Measurements from ENCODE around the gene USP24.
A peak's percentile ranks its signal among the peaks of the same experiment; 100 is the strongest.

USP24 gene, protein sequence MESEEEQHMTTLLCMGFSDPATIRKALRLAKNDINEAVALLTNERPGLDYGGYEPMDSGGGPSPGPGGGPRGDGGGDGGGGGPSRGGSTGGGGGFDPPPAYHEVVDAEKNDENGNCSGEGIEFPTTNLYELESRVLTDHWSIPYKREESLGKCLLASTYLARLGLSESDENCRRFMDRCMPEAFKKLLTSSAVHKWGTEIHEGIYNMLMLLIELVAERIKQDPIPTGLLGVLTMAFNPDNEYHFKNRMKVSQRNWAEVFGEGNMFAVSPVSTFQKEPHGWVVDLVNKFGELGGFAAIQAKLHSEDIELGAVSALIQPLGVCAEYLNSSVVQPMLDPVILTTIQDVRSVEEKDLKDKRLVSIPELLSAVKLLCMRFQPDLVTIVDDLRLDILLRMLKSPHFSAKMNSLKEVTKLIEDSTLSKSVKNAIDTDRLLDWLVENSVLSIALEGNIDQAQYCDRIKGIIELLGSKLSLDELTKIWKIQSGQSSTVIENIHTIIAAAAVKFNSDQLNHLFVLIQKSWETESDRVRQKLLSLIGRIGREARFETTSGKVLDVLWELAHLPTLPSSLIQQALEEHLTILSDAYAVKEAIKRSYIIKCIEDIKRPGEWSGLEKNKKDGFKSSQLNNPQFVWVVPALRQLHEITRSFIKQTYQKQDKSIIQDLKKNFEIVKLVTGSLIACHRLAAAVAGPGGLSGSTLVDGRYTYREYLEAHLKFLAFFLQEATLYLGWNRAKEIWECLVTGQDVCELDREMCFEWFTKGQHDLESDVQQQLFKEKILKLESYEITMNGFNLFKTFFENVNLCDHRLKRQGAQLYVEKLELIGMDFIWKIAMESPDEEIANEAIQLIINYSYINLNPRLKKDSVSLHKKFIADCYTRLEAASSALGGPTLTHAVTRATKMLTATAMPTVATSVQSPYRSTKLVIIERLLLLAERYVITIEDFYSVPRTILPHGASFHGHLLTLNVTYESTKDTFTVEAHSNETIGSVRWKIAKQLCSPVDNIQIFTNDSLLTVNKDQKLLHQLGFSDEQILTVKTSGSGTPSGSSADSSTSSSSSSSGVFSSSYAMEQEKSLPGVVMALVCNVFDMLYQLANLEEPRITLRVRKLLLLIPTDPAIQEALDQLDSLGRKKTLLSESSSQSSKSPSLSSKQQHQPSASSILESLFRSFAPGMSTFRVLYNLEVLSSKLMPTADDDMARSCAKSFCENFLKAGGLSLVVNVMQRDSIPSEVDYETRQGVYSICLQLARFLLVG (N-terminal part only)
- 142 to 276 (median 184) reads per million in 17 experiments for total RNA-seq

DNA sequence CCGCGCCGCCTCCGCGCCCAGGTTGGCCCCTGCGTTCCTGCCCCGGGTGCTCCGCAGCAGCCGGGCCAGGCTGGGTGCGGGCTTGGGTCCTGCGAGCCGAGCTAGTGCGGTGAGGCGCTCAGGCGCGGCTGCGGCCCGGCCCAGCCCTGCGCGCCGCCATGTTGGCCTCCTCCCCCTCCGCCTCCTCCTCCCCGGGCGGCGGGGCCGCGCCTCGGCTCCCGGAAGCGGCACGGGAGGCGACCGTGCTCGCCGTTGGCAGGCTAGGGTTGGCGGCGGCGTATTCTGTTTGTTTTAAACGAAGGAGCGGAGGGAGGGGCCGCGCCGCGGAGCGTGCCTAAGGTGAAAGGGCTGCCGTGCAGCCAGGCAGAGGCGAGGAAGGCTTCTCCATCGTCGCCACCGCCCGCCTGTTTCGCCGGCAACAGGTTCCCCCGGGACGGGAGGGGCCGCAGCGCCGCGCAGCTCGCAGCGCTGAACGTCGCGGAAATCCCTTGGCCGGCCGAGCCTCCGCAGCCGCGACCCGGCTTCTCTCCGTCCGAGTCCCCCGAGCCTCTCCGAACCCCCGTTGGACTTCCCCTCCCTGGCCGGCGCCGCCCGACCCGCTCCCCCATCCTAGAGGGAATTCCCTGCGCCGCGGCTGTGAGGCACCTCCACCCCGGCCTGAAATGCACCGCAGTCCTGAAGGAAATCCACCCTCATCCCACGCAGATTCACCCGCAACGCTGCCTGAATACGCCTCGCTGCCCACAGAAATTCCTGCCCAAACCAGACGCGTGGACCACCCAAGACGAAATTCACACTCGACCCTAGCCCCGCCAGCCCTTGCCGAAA lies at the start of gene USP24:
USP24 (minus strand) TSS at position 171 of the 828 bp plus-strand sequence. CDS start 251 bp downstream, outside the sequence.
- DNase-seq = peak; percentile 68 to 91 (median 84)

DNA sequence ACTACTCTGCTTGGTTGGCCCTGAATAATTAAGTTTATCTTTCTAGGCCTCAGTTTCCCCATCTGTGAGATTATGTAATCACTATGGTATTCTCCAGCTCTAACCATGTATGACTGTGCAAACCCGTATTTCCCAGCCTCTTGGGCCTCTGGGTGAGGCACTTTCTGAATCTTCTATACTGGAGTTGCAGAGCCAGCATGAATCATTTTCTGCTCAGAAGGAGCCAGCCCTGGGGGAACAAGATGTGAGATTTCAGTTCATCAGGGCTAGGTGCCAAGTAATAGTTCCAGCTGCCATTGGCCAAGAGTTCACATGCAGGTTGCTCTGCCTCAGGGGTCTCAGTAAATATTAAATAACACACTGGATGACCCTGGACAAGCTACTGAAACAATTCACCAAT lies 47.7 kb upstream of the USP24 start:
- no peak for DNase-seq

DNA sequence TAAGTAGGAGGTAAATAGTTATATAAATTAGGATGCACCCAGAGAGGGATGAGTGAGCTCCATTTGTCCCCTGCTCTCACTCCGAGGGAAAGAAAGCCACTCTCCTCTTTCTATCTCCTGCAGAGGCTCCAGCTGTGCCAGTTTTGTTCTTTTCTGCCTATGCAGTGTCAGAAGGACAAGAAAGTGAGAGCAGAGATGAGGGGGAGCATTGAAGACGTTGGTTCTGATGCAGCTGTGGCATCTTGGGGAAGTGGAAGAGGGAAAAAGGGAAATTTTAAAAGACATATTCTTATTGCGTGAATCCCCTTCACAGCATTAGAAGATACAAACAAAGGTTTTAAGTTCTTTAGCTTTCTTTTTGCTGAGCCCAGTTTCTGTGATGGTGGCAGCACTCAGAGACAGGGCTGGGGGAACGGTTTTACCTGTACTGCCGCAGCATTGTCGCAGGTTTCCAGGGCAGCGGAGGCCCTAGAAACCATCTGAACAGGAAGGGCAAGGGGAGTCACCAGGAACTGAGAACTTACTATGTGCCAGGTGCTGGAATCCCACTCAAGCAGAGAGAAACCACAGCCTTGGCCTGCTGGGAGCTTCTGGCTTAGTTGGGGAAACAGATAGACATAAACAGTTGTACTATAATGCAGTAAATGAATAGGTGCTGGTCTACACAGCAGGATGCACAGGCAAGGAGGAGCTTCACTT lies 44.9 kb upstream of the USP24 start:
- peak in 2 of 4 experiments; percentile 13 to 19 for DNase-seq

DNA sequence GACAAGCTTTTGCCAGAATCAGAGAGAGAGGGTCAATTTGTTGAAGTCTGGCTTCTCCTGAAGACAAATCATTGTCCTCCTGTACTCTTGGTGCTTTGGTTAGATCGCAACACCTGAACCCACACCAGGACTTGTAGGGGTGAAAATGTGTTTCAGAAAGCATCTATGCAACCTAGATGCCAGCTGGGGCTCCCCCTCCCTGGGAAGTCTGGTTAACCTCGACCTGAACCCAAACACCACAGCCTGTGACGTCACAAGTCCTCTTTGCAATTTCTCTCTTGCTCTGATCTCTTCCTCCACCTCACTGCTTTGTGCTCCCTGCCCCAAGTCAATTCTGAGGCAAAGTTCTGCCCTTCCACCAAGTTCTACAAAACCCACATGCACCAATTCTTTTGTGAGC lies 42.8 kb upstream of the USP24 start:
- DNase-seq = peak in 1 of 4 experiments; percentile 12

DNA sequence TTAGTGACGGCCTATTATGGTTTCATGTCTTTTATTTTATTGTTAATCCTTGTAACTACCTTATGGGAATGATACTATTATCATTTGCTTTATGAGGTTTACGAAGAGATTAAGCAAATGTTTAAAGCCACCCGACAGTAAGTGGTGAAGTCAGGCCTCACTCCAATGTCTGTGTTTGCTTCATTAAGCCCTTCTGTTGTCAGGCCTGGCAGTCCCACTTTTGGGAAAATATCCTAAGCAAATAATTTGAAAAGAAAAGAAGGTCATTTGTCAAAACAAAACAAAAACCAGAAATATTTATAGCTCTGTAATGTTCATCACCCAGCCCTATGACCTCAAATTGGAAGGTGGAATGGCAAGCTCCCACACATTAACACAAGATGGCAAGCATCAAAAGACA lies 40.7 kb upstream of the USP24 start:
- DNase-seq = no peak

DNA sequence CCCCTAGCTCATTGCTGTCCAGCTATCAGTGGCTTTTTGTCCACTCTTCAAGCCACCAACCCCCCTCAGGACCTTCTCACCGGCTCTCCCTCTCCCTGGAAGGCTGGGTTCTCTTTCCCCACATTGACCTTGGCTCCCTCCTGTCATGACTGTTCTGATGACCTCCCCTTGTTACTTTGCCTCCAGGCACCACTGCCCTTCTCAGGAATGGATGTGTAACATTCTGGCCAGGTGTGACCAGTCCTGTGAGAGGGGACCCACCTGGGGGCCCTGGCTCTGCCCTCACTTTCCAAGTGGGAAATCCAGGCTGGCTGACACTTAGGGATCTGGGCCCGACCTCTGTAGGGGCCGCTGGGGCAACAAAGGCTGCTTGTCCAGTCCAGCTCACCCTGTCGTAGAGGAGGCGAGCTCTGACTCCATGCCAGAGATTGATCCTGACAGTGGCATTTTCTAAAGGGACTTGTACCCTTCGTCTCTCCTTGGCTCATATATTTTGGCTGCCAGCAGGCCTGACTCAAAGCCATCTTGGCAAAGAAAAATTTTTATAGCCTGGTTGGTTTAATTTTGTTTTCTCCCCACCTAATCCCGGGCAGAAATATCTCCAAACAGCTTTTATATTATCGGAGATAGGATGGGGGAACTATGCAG lies 37.9 kb upstream of the USP24 start:
- DNase-seq = no peak

DNA sequence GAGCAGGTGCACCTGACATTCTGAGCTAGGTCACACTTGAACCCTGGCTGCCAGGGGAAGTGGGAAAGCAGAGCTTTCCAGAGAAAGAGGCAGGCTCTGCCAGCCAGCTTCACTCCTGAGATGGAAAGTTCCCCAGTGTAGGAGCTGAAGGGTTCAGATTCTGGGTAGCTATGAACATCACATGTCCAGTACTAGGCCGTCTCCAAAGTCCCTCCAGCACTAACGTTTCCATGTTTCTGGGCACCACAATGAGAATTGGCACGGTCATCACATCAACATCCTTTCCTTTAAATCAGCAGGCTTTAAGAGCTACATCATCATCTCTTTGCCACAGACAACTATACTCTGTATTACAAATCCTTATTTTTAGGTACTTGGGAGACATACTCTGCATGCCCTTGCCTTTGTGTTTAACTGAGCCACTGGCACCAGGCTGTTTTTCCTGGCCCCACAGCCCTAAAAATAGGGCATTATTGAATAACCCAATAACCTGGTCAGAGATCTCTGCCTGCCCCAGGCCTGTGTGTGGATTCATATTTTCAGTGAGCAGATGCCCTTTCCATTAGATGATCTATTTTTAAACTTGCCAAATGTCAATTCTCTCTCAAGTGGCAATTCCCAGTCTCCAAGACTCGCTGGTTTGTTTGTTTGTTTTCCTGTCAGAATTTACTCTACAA lies 35.4 kb upstream of the USP24 start:
- no peak for DNase-seq

DNA sequence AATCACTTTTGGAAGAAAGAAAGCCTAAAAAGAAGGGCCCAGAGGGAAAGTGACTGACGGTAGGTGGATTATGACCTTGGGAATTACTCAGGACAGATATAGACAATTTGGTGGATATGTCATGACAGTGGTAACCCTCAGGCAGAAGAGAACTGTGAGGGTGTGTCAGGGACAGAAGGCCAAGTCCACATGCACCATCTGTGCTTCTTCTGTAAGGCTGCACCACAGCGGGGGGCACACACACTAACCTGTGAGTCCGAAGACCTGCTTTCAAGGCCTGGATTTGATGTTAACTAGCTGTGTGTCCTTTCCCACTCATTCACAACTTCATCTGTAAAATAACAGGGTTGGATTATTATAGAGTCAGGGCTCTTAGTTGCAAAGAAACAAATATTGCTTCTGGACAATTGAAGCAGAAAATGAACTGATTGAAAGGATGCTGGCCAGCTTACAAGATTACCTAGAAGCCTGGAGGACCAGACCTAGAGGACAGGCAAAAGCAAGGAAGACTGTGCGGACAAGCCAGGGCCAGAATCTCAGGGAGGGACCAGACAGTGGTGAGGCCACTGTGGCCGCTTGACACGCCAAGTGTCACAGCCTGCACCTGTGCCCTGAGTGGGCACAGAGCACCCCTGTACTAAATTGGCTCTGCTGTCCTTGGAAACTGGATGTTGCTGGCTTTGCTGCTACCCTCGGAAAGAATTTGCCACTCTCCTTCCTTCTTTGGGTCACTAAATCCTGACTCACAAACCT lies 34.7 kb upstream of the USP24 start:
- DNase-seq = no peak

DNA sequence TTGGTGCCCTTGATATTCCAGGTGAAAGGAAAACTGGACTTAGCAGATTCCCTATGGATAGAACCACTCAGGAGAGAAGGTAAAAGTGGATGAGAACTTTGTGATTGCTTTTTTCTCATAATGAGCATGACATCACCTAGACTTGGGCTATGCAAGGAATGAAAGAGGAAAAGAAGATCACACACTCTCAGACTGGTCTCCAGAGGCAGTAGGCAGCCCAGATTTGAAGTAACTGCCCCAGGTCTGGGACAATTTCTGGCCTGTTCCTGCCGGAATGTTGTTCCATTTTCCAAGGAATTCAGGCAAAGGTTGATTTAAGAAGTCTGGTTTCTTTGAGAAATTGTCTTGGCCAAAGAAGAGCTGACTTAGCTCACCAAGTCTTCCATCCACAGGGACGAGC lies 31.7 kb upstream of the USP24 start:
- no peak for DNase-seq

DNA sequence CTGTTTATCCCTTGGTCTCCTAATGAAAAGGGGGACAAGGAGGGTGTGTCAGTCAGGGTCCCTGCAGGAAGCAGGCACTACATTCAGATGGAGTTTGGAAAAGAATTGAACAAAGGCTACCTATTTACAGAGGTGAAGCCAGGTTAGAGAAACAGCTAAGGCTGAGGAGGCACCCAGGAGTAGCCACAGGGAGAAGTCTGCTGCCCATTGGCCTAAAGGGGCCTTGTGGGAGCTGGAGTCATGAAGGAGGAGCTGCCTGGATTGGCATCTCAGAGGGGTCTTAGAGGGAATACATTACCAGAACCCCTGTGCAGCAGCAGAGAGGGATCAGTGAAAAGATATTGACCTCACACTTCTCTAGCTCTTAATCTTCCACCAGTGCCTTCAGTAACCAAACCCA lies 31.2 kb upstream of the USP24 start:
- DNase-seq = no peak

DNA sequence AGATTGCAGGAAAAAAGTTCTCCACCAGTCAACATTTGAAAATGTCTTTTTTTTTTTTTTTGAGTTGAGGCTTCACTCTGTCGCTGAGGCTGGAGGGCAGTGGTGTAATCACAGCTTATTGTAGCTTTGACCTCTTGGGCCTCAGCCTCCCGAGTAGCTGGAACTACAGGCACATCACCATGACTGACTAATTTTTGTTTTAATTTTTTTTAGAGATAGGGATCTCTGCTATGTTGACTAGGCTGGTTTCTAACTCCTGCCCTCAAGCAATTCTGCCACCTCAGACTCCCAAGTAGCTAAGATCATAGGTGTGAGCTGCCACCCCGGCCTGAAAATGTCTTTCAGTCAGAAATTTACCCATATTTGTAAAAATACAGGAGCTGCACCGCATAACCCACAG lies 30.6 kb upstream of the USP24 start:
- peak in 2 of 4 experiments; percentile 9 to 12 for DNase-seq

DNA sequence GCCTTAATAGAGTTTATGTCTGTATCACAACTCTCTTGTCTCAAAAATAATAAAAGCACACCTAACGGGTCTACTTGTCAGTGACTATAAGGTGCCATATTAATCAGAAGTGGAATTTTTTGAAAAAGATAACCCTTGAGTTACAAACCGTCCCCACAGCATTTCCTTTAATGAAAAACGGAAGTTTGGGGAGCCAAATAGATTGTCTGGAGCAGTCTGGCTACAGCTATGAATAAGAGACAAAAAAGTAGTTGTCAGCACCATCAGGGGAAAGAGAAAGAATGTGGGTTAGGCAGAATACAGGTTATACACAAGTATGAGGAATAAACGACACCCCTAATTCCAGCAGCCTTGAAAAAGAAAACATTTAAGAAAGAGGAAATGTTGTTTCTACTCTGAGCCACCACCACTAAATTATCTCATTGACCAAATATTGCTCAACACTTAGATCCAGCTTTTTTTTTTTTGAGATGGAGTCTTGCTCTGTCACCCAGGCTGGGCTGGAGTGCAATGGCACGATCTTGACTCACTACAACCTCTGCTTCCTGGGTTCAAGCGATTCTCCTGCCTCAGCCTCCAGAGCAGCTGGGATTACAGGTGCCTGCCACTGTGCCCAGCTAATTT lies 29.4 kb upstream of the USP24 start:
- DNase-seq = peak; percentile 56 to 87 (median 75)

DNA sequence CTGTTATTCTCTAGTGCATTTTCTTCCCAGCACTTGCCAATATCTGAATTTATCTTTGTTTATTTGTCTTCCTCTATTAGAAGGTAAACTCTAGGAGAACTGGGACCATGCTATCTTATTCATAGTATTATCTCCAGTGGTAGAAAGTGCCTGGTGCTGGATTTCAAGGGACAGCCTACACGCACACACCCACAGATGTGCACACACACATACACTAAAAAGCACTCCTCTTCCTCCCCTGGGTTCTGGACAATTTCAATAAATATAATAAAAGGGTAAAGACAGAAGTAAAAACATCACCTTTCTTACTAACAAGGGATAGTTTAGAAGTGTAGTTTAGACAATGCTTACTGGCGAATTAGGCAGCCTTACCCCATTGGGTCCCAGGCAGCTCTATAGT lies 28.5 kb upstream of the USP24 start:
- no peak for DNase-seq

DNA sequence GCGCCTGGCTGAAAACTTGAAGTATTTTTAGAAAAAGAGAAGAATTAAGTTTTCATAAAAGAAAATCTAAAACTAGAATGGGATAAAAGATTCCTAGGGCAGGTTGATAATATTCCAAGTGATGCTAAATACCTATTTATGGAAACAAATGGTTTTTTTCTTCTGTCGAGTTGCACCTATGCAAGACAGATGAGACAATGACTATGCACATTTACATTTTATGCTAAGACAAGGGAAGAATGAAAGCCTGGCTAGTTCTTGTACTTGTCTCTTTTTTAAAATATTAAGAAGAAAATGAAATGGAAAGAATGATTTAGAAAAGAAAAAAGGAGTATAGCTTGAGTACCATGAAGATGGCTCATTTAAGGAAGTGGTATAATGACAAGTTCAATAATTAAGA lies 24.4 kb upstream of the USP24 start:
- no peak for DNase-seq

DNA sequence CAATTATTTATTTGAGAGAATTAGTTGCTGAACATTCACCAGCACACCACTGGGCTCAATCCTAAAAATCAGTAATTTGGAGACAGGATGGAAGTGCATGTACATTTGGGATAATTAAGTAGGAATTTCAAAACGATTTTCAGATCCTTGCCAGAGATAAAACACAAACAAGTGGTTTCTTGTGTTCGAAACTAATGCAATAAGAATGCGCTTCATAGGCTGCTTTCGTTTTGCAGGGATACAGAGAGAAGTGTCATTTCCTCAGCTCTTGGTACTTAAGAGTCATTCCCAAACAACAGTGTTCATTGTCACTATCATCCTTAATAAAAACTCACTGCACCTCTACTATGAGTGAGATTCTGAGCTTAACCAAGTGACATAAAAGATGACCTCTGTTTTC lies 20.6 kb upstream of the USP24 start:
- peak in 1 of 4 experiments; percentile 34 for DNase-seq

DNA sequence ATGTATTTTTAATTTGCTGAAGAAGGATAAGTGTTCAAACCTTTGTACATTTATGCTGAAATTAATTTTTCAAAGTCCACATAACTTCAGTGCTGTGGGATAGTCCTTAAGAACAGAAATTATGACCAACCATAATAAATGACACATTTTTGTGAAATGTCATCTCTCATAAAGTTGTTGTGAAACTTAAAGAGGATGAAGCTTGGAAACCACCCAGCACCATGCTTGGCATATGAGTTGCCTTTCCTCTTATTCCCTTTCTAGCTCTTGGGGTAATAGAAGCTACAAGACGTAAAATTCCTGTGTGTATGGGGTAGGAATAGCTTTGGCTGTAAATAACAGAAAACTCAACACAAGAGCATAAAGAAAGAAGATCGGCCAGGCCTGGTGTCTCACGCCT lies 18.9 kb upstream of the USP24 start:
- peak in 3 of 4 experiments; percentile 17 to 34 (median 34) for DNase-seq

DNA sequence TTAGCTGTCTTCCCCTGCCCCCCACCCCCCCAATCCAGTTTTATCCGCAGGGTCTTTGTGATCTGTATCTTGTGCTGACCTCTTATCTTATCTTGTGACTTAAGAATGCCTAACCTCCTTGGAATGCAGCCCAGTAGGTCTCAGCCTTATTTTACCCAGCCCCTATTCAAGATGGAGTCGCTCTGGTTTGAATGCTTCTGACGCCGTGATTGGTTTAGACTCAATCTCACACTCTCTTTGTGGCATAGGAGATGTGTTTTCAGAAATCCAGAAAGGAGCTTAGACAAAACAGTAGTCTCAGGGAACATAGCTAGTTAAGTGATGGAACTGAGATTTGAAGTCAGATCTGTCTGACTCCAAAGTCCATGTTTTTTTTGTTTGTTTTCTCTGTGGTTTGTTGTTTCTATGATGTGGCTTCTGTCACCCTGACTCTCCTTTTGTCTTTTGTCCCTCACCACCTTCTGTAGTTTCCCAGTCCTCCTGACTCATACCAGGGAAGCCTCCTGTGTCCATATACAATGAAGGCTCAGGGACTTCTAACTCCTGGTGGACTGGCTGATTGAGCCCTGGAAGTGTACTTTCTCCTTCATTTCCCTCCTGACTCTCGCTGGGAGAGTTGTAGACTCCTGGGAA lies 18.1 kb upstream of the USP24 start:
- no peak for DNase-seq

DNA sequence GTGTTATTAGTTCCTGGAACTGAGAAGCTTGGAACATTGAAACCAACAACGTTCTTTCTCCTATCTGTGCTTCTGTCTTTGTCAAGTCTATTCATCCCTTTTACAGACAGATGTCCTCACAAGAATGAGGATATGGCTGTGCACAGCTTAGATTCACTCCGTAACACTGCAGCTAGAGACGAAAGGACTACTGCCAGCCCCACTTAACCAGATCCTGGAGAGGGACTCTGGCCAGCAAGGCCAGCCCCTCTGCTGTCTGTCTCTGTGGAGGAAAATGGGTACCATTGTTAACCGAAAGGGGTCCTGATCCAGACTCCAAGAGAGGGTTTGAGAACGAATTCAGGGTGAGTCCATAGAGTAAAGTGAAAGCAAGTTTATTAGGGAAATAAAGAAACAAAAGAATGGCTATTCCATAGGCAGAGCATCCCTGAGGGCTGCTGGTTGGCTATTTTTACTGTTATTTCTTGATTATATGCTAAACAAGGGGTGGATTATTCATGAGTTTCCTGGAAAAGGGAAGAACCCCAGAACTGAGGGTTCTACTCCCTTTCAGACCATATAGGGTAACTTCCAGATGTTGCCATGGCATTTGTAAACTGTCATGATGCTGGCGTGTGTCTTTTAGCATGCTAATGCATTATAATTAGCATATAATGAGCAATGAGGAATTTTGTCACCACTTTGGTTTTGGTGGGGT lies 17.4 kb upstream of the USP24 start:
- no peak for DNase-seq
